Measurements from ENCODE around the gene PI4KA.

The PI4KA gene

DNA sequence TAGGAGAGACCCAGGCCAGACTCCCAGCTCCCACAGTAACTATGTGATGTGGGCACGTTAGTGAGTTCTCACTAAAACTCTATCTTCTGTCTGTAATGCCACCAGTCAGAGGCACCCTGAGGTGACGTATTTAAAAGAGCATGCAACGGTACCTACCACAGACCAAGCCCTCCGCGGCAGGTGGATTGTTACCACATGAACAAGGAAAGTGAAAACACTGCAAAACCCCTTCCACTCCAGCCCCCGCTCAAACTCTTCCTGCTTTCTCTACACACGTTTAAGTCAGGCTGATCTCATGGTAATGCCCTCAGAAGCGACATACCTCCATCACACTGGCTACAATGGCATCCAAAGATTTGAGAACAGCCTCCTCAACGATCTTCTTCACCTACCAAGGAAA, 48.0 kb downstream of the PI4KA start:
- Mint-ChIP-seq H3K9me3 (no peaks in the 10 kb centered on the region), H3K4me3 (no peak overlapping the region), H3K4me1 (no peaks in the 10 kb centered on the region), H3K27ac (no peak overlapping the region), H3K27me3 (ENCODE audit: low read depth) (no peaks in the 10 kb centered on the region), H3K36me3 (ENCODE audit: low read depth) (peaks cover 65% of the 10 kb centered on the region)
- TF ChIP-seq, protein P1, sequence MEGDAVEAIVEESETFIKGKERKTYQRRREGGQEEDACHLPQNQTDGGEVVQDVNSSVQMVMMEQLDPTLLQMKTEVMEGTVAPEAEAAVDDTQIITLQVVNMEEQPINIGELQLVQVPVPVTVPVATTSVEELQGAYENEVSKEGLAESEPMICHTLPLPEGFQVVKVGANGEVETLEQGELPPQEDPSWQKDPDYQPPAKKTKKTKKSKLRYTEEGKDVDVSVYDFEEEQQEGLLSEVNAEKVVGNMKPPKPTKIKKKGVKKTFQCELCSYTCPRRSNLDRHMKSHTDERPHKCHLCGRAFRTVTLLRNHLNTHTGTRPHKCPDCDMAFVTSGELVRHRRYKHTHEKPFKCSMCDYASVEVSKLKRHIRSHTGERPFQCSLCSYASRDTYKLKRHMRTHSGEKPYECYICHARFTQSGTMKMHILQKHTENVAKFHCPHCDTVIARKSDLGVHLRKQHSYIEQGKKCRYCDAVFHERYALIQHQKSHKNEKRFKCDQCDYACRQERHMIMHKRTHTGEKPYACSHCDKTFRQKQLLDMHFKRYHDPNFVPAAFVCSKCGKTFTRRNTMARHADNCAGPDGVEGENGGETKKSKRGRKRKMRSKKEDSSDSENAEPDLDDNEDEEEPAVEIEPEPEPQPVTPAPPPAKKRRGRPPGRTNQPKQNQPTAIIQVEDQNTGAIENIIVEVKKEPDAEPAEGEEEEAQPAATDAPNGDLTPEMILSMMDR (IDR thresholded peaks at IDR 0.05; ENCODE audit: unreplicated experiment in 3 of 3) = no peak

DNA sequence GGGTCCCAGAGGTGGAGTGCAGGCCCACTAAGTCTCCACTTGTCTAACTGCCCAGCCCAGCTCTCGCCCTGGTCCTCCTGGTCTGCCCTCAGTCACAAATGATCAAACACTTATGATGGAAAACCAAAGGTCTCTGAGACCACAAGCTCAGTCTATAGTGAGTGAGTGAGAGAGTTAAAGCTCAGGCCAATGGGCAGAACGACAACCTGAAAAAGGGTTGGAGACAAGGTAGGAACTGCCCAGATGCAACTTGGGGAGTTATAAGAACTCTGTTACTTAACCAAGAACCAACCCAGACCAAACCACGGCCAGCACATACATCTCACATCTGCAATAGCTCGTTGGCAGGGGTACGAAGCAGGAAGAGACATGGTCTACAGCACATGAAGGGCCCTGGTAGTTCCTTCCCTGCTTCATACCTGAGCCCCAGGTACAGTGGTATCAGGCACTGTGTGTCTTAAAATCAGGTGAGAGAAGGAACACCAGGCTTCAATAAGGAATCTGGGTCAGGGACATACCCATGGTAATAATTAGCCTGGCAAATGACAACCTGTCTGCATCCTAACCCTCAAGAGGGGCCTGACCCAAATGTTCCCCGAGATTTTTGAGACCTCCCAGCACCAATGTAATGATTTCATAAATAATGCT, 48.9 kb downstream of the PI4KA start:
- no peak overlapping the region for H3K4me3 Mint-ChIP-seq
- TF ChIP-seq, protein P1 (IDR thresholded peaks at IDR 0.05; ENCODE audit: unreplicated experiment in 3 of 3) = no peak

DNA sequence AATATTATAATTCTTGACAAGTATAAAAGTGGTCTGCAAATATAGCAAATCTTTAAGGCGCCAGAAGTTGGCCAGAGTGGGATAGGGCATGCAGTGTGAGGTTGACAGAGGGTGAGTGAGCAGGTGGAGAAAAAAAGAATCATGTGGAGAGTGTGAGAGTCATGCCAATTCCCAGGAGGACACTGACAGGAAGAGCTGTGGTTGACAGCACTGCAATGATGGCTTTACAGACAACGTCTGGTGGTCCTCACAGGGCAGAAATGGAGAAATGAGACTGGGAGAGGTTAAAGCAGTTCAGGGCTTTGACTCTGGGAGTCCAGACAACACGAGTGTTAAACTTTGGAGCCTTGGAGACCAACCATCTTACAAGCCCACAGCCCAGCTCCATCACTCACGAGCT, 49.8 kb downstream of the PI4KA start:
- no peak overlapping the region for H3K4me3 Mint-ChIP-seq
- TF ChIP-seq, protein P1 (IDR thresholded peaks at IDR 0.05; ENCODE audit: unreplicated experiment in 3 of 3) = no peak
- peaks cover 71% of the 10 kb centered on the region for H3K36me3 Mint-ChIP-seq (ENCODE audit: low read depth)
- H3K4me1 Mint-ChIP-seq = no peaks in the 10 kb centered on the region
- H3K9me3 Mint-ChIP-seq = no peaks in the 10 kb centered on the region
- no peak overlapping the region for H3K27ac Mint-ChIP-seq
- no peaks in the 10 kb centered on the region for H3K27me3 Mint-ChIP-seq (ENCODE audit: low read depth)

More for the DNA sequence above, 48.9 kb downstream of the PI4KA start:
- peaks cover 69% of the 10 kb centered on the region for H3K36me3 Mint-ChIP-seq (ENCODE audit: low read depth)
- H3K9me3 Mint-ChIP-seq = no peaks in the 10 kb centered on the region
- no peaks in the 10 kb centered on the region for H3K4me1 Mint-ChIP-seq
- H3K27me3 Mint-ChIP-seq (ENCODE audit: low read depth) = no peaks in the 10 kb centered on the region
- H3K27ac Mint-ChIP-seq = no peak overlapping the region

DNA sequence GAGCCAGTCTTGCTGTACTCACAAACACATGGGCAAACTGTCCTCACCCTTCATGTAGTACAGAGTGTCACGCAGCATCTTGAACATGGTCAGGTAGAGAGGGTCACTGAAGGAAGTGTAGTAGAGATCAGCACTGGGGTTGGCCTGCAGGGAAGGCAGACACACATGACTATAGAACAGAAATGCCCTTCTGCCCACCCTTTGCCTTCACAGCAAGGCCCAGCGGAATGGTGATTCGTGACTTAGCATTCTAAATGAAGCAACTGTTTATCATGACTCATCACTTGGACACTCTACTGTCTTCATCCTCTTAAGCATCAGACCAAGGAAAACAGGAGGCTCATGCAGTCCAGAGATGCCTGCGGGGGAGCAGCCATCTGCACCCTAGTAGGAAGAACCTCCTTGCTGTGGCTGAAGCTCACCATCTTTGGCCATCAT, 51.3 kb downstream of the PI4KA start:
- H3K27ac Mint-ChIP-seq = no peak overlapping the region
- TF ChIP-seq, protein P1 (IDR thresholded peaks at IDR 0.05; ENCODE audit: unreplicated experiment in 3 of 3) = no peak
- no peaks in the 10 kb centered on the region for H3K4me1 Mint-ChIP-seq
- peaks cover 68% of the 10 kb centered on the region for H3K36me3 Mint-ChIP-seq (ENCODE audit: low read depth)
- no peaks in the 10 kb centered on the region for H3K9me3 Mint-ChIP-seq
- no peaks in the 10 kb centered on the region for H3K27me3 Mint-ChIP-seq (ENCODE audit: low read depth)
- H3K4me3 Mint-ChIP-seq = no peak overlapping the region

DNA sequence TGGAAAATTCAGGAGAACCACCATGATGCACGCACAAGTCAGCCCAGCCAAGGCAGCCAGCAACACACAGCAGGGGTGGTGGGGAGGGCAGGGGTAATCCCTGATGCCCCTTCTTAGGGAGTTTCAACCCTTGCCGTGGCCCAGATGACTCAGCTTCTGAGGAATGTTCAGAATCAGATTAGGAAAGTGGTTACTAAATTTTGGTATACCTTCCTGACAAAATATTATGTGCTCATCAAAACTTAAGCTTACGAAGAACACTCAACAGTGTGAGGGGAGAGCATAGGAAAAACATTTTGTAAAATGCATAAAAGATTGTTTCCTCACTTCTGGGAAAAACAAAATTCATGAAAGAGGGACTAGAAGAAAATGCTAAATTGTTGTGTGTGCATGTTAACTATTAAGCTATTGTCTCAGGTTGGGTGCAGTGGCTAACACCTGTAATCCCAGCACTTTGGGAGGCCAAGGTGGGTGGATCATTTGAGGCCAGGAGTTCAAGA, 52.6 kb downstream of the PI4KA start:
- Mint-ChIP-seq H3K27ac (no peak overlapping the region), H3K36me3 (ENCODE audit: low read depth) (peaks cover 64% of the 10 kb centered on the region), H3K27me3 (ENCODE audit: low read depth) (no peaks in the 10 kb centered on the region), H3K9me3 (no peaks in the 10 kb centered on the region), H3K4me3 (no peak overlapping the region), H3K4me1 (no peaks in the 10 kb centered on the region)
- TF ChIP-seq, protein P1 (IDR thresholded peaks at IDR 0.05; ENCODE audit: unreplicated experiment in 3 of 3) = no peak

DNA sequence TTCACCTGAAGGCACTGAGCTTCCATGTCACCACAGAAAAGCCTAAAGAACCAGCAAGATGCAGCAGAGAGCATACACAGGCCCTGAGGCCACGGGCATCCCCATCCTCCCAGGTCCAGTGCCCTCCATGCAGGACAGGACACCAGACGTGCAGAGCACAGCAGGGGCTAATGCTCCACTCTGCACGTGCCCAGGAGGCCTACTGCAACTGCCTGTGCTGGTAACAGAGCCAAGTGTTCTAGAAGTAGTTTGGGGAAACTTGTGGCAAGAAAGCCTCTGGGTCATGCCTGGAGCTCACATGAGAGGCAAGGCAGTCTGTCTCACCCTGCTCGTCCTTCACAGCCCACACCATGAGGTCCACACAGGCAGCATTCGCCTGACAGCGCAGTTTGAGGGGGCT, 54.0 kb downstream of the PI4KA start:
- Mint-ChIP-seq H3K9me3 (no peaks in the 10 kb centered on the region), H3K4me3 (no peak overlapping the region), H3K27ac (no peak overlapping the region), H3K36me3 (ENCODE audit: low read depth) (peaks cover 63% of the 10 kb centered on the region), H3K4me1 (no peaks in the 10 kb centered on the region), H3K27me3 (ENCODE audit: low read depth) (no peaks in the 10 kb centered on the region)
- TF ChIP-seq, protein P1 (IDR thresholded peaks at IDR 0.05; ENCODE audit: unreplicated experiment in 3 of 3) = no peak

All from nephron (organoid).